SK-N-SH (cell line): ENCODE data around the gene NDUFA12.

ENCODE experiments used
- CTCF ChIP-seq: fragments of 200-600 bp; sonication (generic); IDR thresholded peaks from 2 replicates; pipeline ENCODE4 v1.6.1; 2017; ENCODE audit warnings: antibody characterized with exemption, mild to moderate bottlenecking, moderate library complexity
- IRF3 ChIP-seq: fragments of 150-350 bp; IDR thresholded peaks from 2 replicates; pipeline ENCODE4 v1.6.1; 2016; ENCODE audit warnings: mild to moderate bottlenecking, low read depth, low read length
- MXI1 ChIP-seq: IDR thresholded peaks from 2 replicates; pipeline ENCODE4 v1.6.1; 2012; ENCODE audit warnings: mild to moderate bottlenecking, low read depth, low read length, improper control_type of control experiment
- POLR2AphosphoS5 ChIP-seq: IDR thresholded peaks from 2 replicates; pipeline ENCODE4 v1.6.1; 2012; ENCODE audit warnings: low read depth, low read length
- REST ChIP-seq: IDR thresholded peaks from 2 replicates; pipeline ENCODE4 v1.6.1; 2012; ENCODE audit warnings: mild to moderate bottlenecking, low read depth, low read length, moderate library complexity
- SIN3A ChIP-seq: IDR thresholded peaks from 2 replicates; pipeline ENCODE4 v1.6.1; 2012; ENCODE audit warnings: low read depth, mild to moderate bottlenecking, low read length, moderate library complexity, borderline replicate concordance

GRCh38 chr12:94951071-94951934, 52.2 kb downstream of the NDUFA12 start:
- TF ChIP-seq CTCF (no peak), POLR2AphosphoS5 (no peak), REST (no peak), MXI1 (no peak), SIN3A (no peak), IRF3 (no peak)
